IPS-NIHi7 (cell line): Measurements from ENCODE around the gene LPIN2.
"Not testable (repeated sequence)": the region's sequence is repeated elsewhere in the genome, so short reads cannot be mapped to it uniquely, and the experiment has no call there.

Source experiments
- DNase-seq: peaks from one replicate; pipeline ENCODE4 v3.0.0; 2012; ENCODE audit warnings: mixed read lengths; ENCODE audit errors: extremely low spot score

Gene LPIN2

GRCh38 chr18:3044931-3045698, 32.2 kb upstream of the LPIN2 start:
- no peak for DNase-seq

- no peak for DNase-seq
Measured at GRCh38 chr18:3042379-3042778, 29.4 kb upstream of the LPIN2 start.

- DNase-seq, result no peak
Measured at GRCh38 chr18:3041843-3042242, 28.9 kb upstream of the LPIN2 start.

GRCh38 chr18:3040881-3041280, 27.9 kb upstream of the LPIN2 start:
- no peak for DNase-seq

- DNase-seq, result no peak
Measured at GRCh38 chr18:3040173-3040572, 27.2 kb upstream of the LPIN2 start.

GRCh38 chr18:3037423-3037915, 24.5 kb upstream of the LPIN2 start:
- DNase-seq, result no peak

GRCh38 chr18:3036108-3036507, 23.2 kb upstream of the LPIN2 start:
- no peak for DNase-seq

GRCh38 chr18:3035635-3036034, 22.7 kb upstream of the LPIN2 start:
- no peak for DNase-seq

GRCh38 chr18:3032721-3033120, 19.8 kb upstream of the LPIN2 start:
- DNase-seq, result no peak

GRCh38 chr18:3029215-3029952, 16.4 kb upstream of the LPIN2 start:
- no peak for DNase-seq

- DNase-seq, result not testable (repeated sequence)
Measured at GRCh38 chr18:3028115-3028514, 15.2 kb upstream of the LPIN2 start.

- DNase-seq, result no peak
Measured at GRCh38 chr18:3027370-3027891, 14.5 kb upstream of the LPIN2 start.

GRCh38 chr18:3025544-3025943, 12.6 kb upstream of the LPIN2 start:
- DNase-seq, result no peak

- DNase-seq, result not testable (repeated sequence)
Measured at GRCh38 chr18:3023603-3024002, 10.7 kb upstream of the LPIN2 start.

- DNase-seq, result no peak
Measured at GRCh38 chr18:3016585-3017297, 3.8 kb upstream of the LPIN2 start.

GRCh38 chr18:3015851-3016250, 2.9 kb upstream of the LPIN2 start:
- DNase-seq, result no peak

GRCh38 chr18:3015204-3015592, 2.3 kb upstream of the LPIN2 start:
- no peak for DNase-seq

GRCh38 chr18:3014503-3015203, 1.7 kb upstream of the LPIN2 start:
- DNase-seq, result no peak

GRCh38 chr18:3012136-3013023, 564 bp downstream of the LPIN2 start:
- DNase-seq, result peak; percentile 59

- DNase-seq, result no peak
Measured at GRCh38 chr18:3010086-3010485, 2.9 kb downstream of the LPIN2 start.

- no peak for DNase-seq
Measured at GRCh38 chr18:3008541-3008940, 4.4 kb downstream of the LPIN2 start.
